GM12878 (cell line): Measurements from ENCODE around the gene SPRED3.

Experiments used
- CEBPB ChIP-seq, 2 experiments: fragments of 150-350 bp in 1 of 2; IDR thresholded peaks; 2 replicates each; pipeline ENCODE4 v1.6.1; 2012 to 2014; ENCODE audit warnings: low read depth in 2 of 2, low read length in 2 of 2, borderline replicate concordance in 1 of 2, inconsistent platforms in 1 of 2
- CHD2 ChIP-seq: IDR thresholded peaks from 2 replicates; pipeline ENCODE4 v1.6.1; 2011; ENCODE audit warnings: low read depth, low read length, improper control_type of control experiment, borderline replicate concordance
- DPF2 ChIP-seq: fragments of 450-650 bp; IDR thresholded peaks from 2 replicates; pipeline ENCODE4 v1.6.1; 2017; ENCODE audit warnings: mild to moderate bottlenecking
- ESRRA ChIP-seq: IDR thresholded peaks from 2 replicates; pipeline ENCODE4 v1.6.1; 2012; ENCODE audit warnings: mild to moderate bottlenecking, low read length, improper control_type of control experiment
- TF ChIP-seq, protein P1 (sequence below): IDR thresholded peaks from 2 replicates; pipeline ENCODE4 v1.6.1; 2012; ENCODE audit warnings: mild to moderate bottlenecking, low read depth, low read length
- TF ChIP-seq, protein P2 (sequence below), 3 experiments: IDR thresholded peaks in 2 of 3; conservative IDR thresholded peaks in 1 of 3; 2 replicates each; pipeline ENCODE4 v1.5.1; 2011; ENCODE audit warnings: low read depth in 3 of 3, low read length in 3 of 3, mild to moderate bottlenecking in 3 of 3, control low read depth in 2 of 3, moderate library complexity in 2 of 3, inconsistent platforms in 1 of 3, mixed read lengths in 1 of 3; ENCODE audit not compliant: control insufficient read depth in 2 of 3, insufficient read depth in 1 of 3; ENCODE audit errors: extremely low read depth in 1 of 3

DNA sequence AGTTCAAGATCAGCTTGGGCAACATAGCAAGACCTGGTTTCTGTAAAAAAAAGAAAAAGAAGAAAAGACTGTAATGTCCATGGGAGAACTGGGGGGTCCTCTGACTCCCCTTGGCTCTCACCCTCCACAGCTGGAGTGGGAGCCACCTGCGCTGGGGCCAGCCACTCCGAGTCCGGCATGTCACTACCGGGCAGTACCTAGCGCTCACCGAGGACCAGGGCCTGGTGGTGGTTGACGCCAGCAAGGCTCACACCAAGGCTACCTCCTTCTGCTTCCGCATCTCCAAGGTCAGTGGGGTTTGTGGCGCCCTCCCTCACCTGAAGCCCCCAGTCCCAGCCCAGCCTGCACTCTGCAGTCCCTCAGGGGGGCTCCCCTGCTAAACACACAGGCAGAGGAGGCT is 59.7 kb downstream of the SPRED3 start:
- no peak for TF ChIP-seq CEBPB (IDR thresholded peaks at IDR 0.05; ENCODE audit: borderline replicate concordance in 1 of 2, low read depth in 2 of 2, low read length in 2 of 2)
- no peak for TF ChIP-seq CHD2
- TF ChIP-seq, protein P1, sequence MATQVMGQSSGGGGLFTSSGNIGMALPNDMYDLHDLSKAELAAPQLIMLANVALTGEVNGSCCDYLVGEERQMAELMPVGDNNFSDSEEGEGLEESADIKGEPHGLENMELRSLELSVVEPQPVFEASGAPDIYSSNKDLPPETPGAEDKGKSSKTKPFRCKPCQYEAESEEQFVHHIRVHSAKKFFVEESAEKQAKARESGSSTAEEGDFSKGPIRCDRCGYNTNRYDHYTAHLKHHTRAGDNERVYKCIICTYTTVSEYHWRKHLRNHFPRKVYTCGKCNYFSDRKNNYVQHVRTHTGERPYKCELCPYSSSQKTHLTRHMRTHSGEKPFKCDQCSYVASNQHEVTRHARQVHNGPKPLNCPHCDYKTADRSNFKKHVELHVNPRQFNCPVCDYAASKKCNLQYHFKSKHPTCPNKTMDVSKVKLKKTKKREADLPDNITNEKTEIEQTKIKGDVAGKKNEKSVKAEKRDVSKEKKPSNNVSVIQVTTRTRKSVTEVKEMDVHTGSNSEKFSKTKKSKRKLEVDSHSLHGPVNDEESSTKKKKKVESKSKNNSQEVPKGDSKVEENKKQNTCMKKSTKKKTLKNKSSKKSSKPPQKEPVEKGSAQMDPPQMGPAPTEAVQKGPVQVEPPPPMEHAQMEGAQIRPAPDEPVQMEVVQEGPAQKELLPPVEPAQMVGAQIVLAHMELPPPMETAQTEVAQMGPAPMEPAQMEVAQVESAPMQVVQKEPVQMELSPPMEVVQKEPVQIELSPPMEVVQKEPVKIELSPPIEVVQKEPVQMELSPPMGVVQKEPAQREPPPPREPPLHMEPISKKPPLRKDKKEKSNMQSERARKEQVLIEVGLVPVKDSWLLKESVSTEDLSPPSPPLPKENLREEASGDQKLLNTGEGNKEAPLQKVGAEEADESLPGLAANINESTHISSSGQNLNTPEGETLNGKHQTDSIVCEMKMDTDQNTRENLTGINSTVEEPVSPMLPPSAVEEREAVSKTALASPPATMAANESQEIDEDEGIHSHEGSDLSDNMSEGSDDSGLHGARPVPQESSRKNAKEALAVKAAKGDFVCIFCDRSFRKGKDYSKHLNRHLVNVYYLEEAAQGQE, result no peak
- no peak for TF ChIP-seq DPF2
- TF ChIP-seq, protein P2, sequence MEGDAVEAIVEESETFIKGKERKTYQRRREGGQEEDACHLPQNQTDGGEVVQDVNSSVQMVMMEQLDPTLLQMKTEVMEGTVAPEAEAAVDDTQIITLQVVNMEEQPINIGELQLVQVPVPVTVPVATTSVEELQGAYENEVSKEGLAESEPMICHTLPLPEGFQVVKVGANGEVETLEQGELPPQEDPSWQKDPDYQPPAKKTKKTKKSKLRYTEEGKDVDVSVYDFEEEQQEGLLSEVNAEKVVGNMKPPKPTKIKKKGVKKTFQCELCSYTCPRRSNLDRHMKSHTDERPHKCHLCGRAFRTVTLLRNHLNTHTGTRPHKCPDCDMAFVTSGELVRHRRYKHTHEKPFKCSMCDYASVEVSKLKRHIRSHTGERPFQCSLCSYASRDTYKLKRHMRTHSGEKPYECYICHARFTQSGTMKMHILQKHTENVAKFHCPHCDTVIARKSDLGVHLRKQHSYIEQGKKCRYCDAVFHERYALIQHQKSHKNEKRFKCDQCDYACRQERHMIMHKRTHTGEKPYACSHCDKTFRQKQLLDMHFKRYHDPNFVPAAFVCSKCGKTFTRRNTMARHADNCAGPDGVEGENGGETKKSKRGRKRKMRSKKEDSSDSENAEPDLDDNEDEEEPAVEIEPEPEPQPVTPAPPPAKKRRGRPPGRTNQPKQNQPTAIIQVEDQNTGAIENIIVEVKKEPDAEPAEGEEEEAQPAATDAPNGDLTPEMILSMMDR (IDR thresholded peaks at IDR 0.05 in 2 of 3, conservative IDR thresholded peaks at IDR 0.05 in 1 of 3; ENCODE audit: control insufficient read depth in 2 of 3, extremely low read depth in 1 of 3, insufficient read depth in 1 of 3, low read depth in 3 of 3, low read length in 3 of 3), result no peak
- no peak for TF ChIP-seq ESRRA
